ENCODE results near the gene ATOH8. TPM values are rescaled to one million over a fixed set of nuclear protein-coding genes. Genes with fewer than 3 reads are reported as not detected.

ATOH8 gene
- total RNA-seq, 1 donor from 2014 or later = not detected

DNA sequence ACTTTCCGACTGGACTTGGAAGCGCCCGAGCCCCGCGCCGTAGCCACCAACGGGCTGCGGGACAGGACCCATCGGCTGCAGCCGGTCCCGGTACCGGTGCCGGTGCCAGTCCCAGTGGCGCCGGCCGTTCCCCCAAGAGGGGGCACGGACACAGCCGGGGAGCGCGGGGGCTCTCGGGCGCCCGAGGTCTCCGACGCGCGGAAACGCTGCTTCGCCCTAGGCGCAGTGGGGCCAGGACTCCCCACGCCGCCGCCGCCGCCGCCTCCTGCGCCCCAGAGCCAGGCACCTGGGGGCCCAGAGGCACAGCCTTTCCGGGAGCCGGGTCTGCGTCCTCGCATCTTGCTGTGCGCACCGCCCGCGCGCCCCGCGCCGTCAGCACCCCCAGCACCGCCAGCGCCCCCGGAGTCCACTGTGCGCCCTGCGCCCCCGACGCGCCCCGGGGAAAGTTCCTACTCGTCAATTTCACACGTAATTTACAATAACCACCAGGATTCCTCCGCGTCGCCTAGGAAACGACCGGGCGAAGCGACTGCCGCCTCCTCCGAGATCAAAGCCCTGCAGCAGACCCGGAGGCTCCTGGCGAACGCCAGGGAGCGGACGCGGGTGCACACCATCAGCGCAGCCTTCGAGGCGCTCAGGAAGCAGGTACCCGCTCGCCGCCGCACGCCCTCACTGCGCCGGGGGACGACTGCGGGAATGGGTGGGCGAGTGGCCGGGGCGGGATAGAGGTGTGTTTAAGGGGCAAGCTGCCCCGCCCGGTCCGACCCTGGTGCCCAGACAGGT is 713 bp downstream of the ATOH8 start:
- peak; percentile 25 for ATAC-seq (ENCODE audit: low read depth)
- H3K4me1 Mint-ChIP-seq = peaks cover 35% of the 10 kb centered on the region
- DNase-seq = peak; percentile 37
- no peaks in the 10 kb centered on the region for H3K36me3 Mint-ChIP-seq (ENCODE audit: low read depth)
- CTCF ChIA-PET = interaction anchor here (2.0 to 2.8 kb wide), 2 partner anchors 26 to 59 kb away, joined by 8 to 11 read pairs; no protein-coding TSS in a partner anchor
- TF ChIP-seq, protein P1, sequence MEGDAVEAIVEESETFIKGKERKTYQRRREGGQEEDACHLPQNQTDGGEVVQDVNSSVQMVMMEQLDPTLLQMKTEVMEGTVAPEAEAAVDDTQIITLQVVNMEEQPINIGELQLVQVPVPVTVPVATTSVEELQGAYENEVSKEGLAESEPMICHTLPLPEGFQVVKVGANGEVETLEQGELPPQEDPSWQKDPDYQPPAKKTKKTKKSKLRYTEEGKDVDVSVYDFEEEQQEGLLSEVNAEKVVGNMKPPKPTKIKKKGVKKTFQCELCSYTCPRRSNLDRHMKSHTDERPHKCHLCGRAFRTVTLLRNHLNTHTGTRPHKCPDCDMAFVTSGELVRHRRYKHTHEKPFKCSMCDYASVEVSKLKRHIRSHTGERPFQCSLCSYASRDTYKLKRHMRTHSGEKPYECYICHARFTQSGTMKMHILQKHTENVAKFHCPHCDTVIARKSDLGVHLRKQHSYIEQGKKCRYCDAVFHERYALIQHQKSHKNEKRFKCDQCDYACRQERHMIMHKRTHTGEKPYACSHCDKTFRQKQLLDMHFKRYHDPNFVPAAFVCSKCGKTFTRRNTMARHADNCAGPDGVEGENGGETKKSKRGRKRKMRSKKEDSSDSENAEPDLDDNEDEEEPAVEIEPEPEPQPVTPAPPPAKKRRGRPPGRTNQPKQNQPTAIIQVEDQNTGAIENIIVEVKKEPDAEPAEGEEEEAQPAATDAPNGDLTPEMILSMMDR (IDR thresholded peaks at IDR 0.05) = no peak
- H3K4me3 Mint-ChIP-seq = peak overlapping the region; percentile 85
- no peaks in the 10 kb centered on the region for H3K9me3 Mint-ChIP-seq
- POLR2A ChIA-PET = interaction anchor here (1.4 kb wide), 1 partner anchor 99 kb away, joined by 4 read pairs; no protein-coding TSS in a partner anchor
- peaks cover 40% of the 10 kb centered on the region for H3K27me3 Mint-ChIP-seq
- intact Hi-C loops (cut with micrococcal nuclease) = loop anchor here (5.0 kb wide), 1 partner anchor 283 kb away; no protein-coding TSS in a partner anchor
- H3K27ac Mint-ChIP-seq = no peak overlapping the region

DNA sequence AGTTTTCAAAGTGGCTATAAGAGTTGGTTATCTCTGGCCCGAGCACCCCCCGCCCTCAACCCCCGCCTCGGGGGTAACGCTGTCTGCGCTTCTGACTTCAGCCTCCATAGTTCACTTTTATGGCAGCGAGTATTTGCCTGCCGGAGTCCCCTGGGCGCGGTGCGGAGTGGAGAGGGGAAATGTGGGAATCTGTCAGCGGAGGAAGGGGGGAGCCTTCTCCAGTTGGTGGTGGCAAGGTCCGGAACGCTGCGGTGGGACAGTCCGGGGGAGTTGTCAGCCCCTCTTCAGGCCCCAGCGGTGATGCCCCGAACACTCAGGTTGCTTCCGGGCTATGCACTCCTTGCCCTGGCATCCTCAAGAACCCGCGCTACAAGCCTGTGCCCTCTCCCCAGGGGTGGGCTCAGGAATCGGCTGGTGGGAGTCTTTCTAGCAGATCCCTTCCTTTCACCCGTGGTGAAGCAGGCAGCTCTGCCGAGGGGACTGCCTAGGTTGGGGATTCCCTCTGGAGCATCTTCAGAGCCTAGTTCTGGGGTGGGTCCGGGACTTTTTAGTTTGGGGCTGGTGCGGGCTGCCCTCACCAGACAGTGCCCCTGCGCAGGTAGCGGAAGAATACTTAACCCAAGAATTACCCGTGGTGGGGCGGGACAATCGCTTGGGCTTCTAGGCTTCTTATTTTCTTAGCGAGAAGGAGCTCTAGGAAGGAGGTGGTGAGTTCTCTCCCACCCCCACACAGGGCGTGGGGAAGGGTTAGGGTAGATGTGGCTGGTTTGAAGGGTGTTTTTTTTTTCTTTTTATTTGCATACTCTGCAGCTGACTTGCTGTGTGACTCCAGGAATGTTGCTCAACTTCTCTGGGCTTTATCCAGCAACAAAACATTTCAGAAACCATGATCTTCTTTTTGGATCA is 1.6 kb downstream of the ATOH8 start:
- POLR2A ChIA-PET = no interaction called here
- intact Hi-C loops (cut with micrococcal nuclease) = no loop called here
- H3K27me3 Mint-ChIP-seq = peaks cover 43% of the 10 kb centered on the region

DNA sequence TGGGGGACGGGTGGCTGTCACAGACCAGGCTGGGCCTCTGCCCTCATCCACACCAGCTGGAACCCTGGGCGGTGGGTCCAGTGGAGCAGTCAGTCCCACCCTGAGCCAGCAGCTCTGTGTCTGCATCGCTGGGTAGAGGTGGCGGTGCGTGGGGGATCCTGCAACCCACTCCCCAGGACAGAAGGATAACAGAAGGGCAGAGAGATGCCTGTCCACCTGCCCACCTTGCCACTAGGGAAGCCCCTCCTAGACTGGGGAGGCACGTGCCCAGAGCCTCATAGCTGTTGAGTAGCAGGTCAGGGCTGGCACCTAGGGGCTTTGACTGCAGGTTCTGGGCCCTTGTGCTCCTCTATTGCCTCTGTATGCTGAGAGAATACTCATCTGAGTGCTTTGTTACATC is 2.4 kb downstream of the ATOH8 start:
- H3K4me3 Mint-ChIP-seq = no peak overlapping the region
- DNase-seq = no peak
- intact Hi-C loops (cut with micrococcal nuclease) = no loop called here
- peaks cover 30% of the 10 kb centered on the region for H3K4me1 Mint-ChIP-seq
- no peak for ATAC-seq (ENCODE audit: low read depth)
- no peaks in the 10 kb centered on the region for H3K36me3 Mint-ChIP-seq (ENCODE audit: low read depth)
- H3K9me3 Mint-ChIP-seq = no peaks in the 10 kb centered on the region
- TF ChIP-seq, protein P1 (IDR thresholded peaks at IDR 0.05) = no peak
- H3K27me3 Mint-ChIP-seq = peaks cover 43% of the 10 kb centered on the region
- no peak overlapping the region for H3K27ac Mint-ChIP-seq
- ChIA-PET CTCF (no interaction called here), POLR2A (no interaction called here)

More for the DNA sequence above, 1.6 kb downstream of the ATOH8 start:
- no peak for DNase-seq
- Mint-ChIP-seq H3K9me3 (no peaks in the 10 kb centered on the region), H3K27ac (no peak overlapping the region), H3K4me1 (peaks cover 31% of the 10 kb centered on the region), H3K4me3 (peak overlapping the region; percentile 85), H3K36me3 (ENCODE audit: low read depth) (no peaks in the 10 kb centered on the region)
- ATAC-seq (ENCODE audit: low read depth) = peak; percentile 32
- CTCF ChIA-PET = no interaction called here
- TF ChIP-seq, protein P1 (IDR thresholded peaks at IDR 0.05) = no peak

DNA sequence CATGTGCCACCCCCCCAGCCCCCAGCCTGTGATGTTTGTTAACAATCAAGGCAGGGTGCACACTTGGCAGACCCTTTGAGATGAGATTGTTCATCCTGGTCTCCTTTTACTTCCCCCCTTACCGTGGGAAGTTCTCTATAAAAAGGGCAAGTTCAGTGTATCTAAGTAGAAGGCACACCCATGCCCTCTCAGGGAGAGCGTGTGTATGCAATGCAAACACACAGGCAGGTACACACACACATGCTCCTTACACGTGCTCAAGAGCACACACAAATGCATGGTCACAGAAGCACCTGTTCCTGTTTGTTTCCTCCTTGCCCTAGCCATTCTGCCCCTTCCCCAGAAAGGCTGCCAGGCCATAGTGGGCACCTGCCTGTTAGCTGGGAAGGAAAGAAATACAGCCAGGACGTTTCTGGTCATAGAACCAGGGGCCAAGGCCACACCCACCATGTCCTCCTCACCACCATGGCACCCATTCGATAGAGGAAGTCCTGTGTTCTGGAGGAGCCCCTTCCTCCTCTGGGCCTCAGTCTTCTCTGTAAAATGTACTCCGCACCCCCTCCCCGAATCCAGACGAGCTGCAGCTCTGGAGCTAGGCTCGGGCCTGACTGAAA is 3.1 kb downstream of the ATOH8 start:
- Mint-ChIP-seq H3K4me3 (no peak overlapping the region), H3K27ac (no peak overlapping the region), H3K36me3 (ENCODE audit: low read depth) (no peaks in the 10 kb centered on the region), H3K4me1 (peaks cover 32% of the 10 kb centered on the region), H3K27me3 (peaks cover 38% of the 10 kb centered on the region), H3K9me3 (no peaks in the 10 kb centered on the region)
- POLR2A ChIA-PET = interaction anchor here (0.6 kb wide), 1 partner anchor 695 kb away, joined by 4 read pairs; no protein-coding TSS in a partner anchor
- DNase-seq (no peak), ATAC-seq (ENCODE audit: low read depth) (no peak)
- TF ChIP-seq, protein P1 (IDR thresholded peaks at IDR 0.05) = no peak
- CTCF ChIA-PET = interaction anchor here (1.0 kb wide), 1 partner anchor 28 kb away, joined by 5 read pairs; no protein-coding TSS in a partner anchor
- intact Hi-C loops (cut with micrococcal nuclease) = no loop called here
